C4-2B (cell line): ENCODE data around the gene NFX1.

Source experiments
- H3K27ac ChIP-seq: fragments of 450-650 bp; 2 replicates; pipeline ENCODE4 v1.5.1; 2017
- ZFX ChIP-seq: fragments of 450-650 bp; IDR thresholded peaks from 2 replicates; pipeline ENCODE4 v1.6.1; 2017
- TF ChIP-seq, protein P1 (sequence below): fragments of 450-650 bp; conservative IDR thresholded peaks from 2 replicates; pipeline ENCODE4 v1.5.1; 2017; ENCODE audit warnings: mild to moderate bottlenecking

NFX1 gene

DNA sequence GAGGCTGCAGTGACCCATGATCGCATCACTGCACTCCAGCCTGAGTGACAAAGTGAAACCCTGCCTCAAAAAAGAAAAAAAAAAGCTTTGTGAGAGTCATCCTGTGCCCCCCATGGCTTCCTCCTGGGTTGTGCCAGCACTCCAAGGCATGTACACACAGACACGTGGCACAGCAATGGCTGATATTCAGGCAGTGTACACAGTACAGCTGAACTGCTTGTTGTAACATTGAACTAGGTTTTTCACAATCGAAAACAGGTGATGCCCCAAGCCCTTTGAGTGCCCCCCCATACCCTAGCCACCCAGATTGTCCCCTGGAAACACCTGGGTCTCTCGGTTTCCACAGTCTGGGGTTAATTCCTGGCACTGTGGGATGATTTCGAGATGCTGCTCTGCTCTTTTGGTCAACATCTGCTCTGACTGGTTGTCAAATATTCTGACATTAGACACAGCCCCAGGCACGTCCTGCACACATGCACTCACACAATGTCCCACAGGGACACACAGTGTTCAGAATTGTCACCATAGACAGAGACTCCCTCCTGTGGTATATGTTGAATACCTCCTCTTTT, 41.1 kb upstream of the NFX1 start:
- no peak overlapping the region for H3K27ac ChIP-seq
- no peak for TF ChIP-seq ZFX
- TF ChIP-seq, protein P1, sequence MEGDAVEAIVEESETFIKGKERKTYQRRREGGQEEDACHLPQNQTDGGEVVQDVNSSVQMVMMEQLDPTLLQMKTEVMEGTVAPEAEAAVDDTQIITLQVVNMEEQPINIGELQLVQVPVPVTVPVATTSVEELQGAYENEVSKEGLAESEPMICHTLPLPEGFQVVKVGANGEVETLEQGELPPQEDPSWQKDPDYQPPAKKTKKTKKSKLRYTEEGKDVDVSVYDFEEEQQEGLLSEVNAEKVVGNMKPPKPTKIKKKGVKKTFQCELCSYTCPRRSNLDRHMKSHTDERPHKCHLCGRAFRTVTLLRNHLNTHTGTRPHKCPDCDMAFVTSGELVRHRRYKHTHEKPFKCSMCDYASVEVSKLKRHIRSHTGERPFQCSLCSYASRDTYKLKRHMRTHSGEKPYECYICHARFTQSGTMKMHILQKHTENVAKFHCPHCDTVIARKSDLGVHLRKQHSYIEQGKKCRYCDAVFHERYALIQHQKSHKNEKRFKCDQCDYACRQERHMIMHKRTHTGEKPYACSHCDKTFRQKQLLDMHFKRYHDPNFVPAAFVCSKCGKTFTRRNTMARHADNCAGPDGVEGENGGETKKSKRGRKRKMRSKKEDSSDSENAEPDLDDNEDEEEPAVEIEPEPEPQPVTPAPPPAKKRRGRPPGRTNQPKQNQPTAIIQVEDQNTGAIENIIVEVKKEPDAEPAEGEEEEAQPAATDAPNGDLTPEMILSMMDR, result no peak

DNA sequence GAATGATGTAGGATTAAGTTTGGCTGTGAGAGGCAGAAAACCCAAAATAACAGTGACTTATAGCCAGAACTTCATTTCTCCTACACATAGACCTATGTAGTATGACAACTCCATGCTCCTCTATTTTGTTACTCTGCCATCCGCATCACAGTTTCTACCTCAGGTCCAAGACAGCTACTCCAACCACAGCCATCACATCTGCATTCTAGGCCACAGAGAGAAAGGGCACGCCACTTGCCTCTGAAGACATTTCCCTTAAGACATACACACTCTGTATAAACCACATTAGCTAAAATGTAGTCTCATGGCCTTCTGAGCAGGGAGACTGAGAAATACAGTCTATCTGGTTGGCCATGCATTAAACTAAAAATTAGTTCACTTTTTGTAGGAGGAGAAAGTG, 40.3 kb upstream of the NFX1 start:
- TF ChIP-seq, protein P1, result no peak
- no peak for TF ChIP-seq ZFX
- H3K27ac ChIP-seq, result no peak overlapping the region

DNA sequence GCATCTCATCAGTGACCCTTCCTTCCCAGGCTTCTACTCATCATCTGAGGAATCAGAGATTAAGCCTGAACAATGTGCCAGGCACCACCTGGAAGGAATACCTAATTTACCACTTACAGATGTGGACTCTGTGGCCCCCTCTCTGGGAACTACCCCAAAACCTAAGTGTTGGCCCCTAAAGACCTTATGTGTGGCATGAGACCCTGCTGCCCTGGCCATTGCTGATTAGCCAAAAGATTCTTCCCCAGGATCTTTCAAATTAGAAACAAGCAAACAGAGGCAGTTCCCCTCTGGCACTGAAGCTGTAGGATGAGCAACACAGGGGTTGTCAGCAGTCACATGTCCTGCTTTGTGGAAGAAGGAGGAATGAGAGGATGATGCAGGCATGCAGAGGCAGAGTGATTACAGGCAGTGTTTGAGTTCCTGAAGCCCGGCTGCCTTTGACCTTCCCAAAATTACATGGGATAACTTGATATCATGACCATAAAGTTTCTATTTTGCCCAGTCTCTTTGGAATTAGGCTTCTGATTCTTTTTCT, 39.8 kb upstream of the NFX1 start:
- H3K27ac ChIP-seq, result no peak overlapping the region
- no peak for TF ChIP-seq ZFX
- TF ChIP-seq, protein P1, result no peak

DNA sequence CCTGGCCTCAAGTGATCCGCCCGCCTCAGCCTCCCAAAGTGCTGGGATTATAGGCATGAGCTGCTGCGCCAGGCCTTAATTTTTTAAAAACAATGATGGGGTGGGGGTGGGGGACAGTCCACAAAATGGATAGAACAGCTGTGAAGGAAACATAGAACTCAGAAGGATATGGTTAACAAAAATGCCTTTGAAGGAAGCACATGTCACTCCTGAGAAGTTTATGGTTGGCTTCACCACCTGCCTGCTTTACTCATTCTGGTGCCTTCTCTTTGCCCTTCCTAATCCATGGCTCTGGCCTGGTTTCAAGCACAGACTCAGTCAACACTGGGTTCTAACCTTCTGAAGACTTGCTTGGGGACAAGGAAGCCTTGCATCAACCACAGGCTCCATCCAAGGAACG, 36.1 kb upstream of the NFX1 start:
- no peak overlapping the region for H3K27ac ChIP-seq
- TF ChIP-seq, protein P1, result no peak

DNA sequence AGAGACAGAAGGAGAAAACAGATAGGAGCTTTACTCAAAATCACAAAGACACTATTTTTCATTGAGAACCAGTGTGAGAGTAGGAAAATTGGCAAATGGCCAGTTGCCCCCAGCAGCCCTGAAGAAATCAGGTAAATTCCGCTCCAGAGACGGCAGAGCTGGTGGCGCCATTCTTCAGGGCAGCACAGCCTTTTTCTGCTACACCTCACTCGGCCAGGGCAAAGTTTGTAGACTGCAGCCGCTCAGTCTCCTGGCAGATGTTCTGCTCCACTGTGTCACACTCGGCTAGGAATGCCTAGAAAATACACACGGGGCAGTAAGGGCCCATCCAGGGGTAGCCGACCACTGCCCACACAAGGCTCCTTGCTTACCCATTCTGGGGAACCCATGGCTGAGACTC, 35.3 kb upstream of the NFX1 start:
- H3K27ac ChIP-seq, result no peak overlapping the region
- TF ChIP-seq ZFX, result no peak
- TF ChIP-seq, protein P1, result no peak

DNA sequence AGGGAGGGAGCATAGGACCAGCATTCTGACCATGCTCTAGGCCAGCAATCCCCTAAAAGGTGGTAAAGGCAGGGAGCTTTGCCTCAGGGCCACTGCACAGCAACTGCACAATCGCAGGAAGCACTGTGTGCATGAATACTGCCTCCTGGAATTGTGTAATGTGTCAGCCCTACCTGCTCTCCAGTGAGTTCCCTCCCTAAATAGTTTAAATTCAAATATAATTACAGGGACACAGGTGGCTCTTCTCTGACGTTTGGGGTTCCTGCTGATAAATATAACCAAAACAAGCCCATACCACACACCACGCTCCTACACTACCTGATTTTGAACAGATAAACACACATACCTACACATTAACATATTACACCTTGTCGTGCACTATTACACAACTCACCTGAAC, 34.8 kb upstream of the NFX1 start:
- TF ChIP-seq ZFX, result no peak
- TF ChIP-seq, protein P1, result no peak
- H3K27ac ChIP-seq, result no peak overlapping the region

DNA sequence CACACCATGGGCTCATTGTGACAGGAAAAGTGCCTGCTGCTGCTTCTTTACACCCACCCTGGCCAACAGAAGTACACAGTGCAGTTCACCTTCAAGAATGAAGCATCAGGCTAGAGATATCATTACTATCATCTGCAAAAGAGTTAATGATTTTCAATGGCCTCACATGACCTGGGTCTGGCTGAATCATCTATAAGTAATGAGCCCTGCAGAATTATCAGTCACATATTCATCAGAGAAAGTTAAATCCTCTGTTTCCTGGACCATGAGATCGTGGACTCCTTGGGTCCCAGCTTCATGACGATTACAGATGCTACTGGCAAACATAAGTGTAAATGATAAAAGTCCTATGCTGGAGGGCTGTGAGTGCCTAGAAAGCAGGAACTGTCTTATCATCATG, 34.1 kb upstream of the NFX1 start:
- TF ChIP-seq ZFX, result no peak
- TF ChIP-seq, protein P1, result no peak
- no peak overlapping the region for H3K27ac ChIP-seq
